Stimulated activated CD4-positive, alpha-beta T cell treated with anti-CD3 and anti-CD28 coated beads, Interleukin-12 subunit alpha, Interleukin-12 subunit beta, amount 100 ng/mL, for 24 hours (primary cell): ENCODE results near the gene OCA2.

Experiments used
- DNase-seq, 2 experiments: peaks; one replicate each; pipeline ENCODE4 v3.0.0-alpha.2; 2020; ENCODE audit warnings: low read depth in 2 of 2

Gene OCA2

DNA sequence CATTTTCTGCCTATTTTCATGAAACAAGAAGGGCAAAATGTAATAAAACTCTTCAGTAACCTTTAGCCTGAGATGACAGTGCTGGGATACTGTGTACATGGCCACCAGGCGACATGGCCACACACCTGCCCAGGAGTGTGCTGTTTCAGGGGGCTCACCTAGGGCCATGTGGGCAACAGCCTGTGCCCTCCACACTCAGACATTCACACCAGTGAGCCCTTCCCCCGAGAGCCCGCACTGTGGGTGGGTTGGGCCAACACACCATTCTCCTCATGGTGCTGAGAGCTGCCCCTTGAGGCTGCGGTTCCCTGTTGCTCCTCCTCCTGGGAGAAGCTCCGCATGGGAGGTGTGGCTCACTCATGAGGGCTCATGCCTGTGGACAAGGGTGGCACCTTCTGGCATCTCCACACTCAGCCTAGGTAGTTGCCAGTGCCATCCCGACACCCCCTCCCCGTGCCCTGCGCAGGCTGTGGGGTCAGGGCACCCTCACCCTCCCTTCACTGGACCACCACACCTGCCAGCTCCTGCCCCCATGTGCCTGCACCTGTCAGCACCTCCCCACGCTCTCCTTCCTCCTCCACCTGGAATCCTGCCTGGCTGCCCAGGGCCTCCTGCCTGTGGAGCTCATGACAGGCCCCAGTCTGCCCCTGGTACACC lies 19.7 kb downstream of the OCA2 start:
- no peak for DNase-seq

DNA sequence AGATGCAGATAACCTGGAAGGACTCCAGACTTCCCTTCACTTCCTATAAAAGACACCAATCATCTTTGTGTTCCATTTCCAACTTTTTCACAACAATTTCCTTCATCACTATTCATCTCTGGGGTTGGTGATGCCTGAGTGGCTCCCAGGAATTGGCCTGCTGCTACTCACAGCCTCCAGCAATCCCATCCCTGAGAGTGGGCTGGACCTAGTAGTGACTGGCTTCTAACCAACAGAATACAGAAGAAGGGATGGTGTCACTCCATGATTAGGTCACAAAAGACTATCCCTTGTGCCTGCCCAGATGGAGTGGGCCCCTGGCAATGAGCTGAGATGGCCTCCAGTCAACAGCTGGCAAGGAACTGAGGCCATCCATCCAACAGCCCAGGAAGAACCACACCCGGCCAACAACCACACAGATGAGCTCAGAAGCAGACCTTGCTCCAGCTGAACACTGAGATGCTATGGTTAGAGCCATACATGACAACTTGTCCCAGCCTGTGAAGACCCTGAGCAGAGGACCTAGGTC lies 20.9 kb downstream of the OCA2 start:
- no peak for DNase-seq

- DNase-seq = no peak
Measured at GRCh38 chr15:28075573-28075972, 23.5 kb downstream of the OCA2 start.

DNA sequence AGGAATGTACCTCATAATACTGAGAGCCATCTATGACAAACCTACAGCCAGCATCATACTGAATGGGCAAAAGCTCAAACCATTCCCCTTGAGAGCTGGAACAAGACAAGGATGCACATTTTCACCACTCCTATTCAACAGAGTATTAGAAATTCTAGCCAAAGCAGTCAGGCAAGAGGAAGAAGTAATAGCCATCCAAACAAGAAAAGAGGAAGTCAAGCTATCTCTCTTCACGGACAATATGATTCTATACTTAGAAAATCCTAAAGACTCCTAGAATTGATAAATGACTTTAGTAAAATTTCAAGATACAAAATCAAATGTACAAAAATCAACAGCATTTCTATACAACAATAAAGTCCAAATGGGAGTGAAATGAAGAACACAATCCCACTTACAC lies 30.2 kb downstream of the OCA2 start:
- no peak for DNase-seq

DNA sequence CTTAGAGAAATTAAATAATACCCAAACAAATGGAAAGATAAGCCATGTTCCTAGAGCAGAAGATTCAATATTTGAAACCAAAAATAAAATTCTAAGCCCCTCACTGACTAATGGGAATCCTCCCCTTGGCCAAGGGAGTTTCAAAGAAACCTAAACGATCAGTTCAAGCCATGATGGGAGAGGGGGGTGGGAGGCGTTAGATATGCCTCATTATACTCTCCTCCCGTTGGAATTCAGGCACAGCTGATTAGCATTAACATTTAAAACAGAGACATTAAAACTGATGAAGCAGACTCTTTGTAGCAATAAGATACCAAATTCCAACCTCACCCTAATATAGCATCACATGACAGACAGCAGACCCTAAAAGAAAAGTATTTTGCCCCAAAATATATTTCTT lies 32.9 kb downstream of the OCA2 start:
- no peak for DNase-seq

- no peak for DNase-seq
Measured at GRCh38 chr15:28060005-28060404, 39.1 kb downstream of the OCA2 start.

DNA sequence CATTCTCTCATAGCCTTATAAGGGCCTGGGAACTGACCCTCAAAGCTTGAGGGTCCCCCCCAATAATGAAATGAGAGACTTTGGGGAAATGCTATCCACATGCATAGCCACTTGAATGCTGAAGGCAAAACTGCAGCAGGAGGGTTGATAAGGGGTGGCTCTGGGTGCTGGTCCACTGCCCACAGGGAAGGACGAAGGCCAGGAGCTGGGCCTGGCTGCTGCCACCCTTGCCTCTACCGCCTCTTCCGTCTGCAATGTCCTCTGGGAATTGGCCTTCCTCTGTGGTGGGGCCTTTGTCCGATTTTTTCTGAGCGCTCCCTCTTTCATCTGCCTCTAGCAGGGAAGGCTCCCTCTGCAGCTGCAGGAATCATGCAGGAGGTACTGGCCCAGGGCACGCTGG lies 41.0 kb downstream of the OCA2 start:
- no peak for DNase-seq

- DNase-seq = no peak
Measured at GRCh38 chr15:28051955-28052633, 47.0 kb downstream of the OCA2 start.

DNA sequence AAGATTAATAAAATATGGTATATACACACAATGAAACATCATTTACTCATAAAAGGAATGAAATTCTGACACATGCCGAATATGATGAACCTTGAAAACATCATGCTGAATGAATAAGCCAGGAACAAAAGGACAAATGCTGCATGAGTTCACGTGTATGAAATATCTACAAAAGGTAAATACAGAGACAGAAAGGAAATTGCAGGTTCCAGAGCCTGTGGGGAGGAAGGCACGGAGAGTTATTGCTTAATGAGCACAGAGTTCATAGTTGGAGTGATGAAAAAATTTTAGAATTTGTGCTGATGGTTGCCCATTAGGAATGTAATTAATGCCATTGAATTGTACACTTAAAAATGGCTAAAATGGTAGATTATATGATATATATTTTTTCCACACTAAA lies 49.5 kb downstream of the OCA2 start:
- DNase-seq = no peak

DNA sequence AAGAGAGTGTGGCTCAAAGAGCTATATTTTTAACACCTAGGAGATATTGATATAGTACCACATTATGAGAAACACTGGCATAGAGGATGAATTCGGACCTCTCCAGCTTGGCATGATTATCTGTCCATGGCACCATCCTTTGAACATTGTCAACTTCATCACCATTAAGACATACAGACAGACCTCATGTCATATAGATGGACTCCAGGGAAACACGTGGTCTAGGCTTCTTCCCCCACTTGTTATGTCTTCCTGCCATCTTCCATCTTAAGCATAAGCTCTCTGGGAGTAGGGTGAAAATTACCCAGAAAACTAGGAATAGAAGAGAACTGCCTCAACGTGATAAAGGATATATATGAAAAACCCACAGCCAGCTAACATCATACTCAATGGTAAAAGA lies 51.8 kb downstream of the OCA2 start:
- no peak for DNase-seq

GRCh38 chr15:28044121-28044672 lies 54.9 kb downstream of the OCA2 start:
- no peak for DNase-seq

GRCh38 chr15:28043691-28044091 lies 55.4 kb downstream of the OCA2 start:
- DNase-seq = no peak

DNA sequence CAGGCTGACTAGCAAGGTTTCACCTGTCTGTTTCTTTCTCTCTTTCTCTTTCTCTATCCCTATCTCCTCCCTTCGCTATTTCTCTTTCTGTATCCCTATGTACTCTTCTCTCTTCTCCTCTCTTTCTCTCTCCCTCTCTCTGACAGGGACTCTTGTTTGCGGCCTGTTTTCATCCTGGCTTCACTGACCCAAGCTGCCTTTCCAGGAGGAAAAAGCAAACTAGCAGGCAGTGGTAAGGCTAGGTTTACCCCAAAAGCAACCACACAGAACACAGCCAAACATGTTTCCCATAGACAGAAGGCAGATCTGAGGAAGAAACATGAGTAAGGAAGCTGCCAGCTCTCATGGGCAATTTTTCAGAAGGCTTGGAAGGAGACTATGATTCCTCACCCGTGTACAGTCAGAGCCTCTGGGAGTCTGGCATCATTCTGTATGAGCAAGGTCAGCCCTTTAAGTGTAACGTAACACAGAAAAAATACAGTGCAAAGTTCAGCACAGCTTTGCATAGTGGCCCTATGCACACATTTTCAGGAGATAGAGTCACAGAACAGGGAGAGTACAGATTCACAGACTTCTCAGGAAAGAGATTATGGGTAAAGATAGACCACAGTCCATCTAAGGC lies 61.0 kb downstream of the OCA2 start:
- DNase-seq = no peak

DNA sequence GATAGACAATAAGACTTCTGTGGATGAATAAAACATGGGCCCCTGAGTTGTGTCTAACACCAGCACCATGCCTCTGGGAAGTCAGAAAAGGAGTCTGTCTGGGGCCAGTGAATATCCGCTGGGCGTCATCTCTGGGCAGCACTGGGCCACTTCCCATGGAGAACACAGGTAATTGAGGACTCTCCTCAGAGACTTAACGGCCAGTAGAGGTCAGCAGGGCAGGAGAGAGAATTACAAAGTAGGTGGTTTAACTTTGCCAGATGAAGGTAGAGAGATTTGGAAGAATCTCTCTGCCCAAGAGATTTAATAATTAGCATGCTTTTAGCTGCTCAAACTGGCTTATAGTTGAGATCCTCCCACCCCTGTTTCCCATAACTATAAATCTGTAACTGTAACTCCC lies 65.7 kb downstream of the OCA2 start:
- DNase-seq = no peak

DNA sequence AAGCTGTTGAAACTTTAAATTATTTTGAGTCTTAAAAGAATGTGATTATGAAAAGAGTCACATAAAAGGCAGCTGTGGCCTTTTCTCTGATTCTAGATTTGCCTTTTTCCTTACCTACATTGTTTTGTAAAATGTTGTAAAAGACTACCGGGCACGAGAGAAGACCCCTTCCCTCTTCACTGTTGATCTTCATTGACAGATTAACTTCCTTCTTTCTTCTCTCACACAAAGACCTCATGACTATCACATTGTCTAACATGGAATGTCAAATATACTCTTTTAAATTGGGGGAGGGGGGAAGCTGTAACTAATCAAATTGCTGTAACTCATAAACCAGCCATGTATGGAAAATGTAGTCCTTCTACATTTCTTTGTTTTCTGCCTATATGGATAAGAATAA lies 68.3 kb downstream of the OCA2 start:
- DNase-seq = no peak

GRCh38 chr15:28027714-28028076 lies 71.4 kb downstream of the OCA2 start:
- no peak for DNase-seq

GRCh38 chr15:28026764-28027713 lies 72.1 kb downstream of the OCA2 start:
- DNase-seq = no peak

DNA sequence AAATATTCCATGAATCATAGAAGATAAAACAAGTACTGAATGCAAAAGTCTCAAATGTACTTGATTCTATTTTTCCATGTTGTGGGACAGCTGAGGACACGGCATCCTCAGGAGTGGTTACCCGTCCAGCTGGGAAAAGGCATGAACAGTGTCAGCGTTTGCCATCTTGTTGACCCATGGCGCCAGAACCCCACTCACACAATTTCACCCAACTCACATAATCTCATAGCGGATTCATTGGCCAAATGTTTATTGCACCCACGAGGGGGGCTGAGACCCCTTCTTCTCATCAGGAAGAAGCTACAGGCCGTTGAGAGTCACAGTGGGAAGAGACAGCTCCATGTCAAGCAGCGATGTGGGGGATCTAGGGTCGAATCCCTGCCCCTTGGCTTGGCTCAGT lies 72.9 kb downstream of the OCA2 start:
- no peak for DNase-seq

DNA sequence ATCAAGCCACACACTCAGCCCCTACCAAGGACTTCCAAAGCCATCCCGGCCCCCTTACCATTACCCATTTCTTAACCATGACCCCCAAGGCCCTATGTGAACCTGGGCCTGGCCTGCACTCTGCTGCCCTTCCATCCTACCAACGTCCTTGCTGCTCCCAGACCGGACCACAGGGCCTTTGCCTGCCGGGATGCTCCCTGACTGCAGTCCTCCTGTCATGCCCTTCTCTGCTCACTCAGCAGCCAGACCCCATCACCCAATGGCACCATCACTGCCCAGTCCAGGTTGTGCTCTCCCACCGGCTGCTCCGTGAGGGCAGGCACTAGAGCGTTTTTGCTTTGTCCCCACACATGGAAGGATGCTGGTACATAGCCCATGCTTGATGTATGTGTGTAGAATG lies 73.7 kb downstream of the OCA2 start:
- DNase-seq = no peak

GRCh38 chr15:28024889-28025250 lies 74.2 kb downstream of the OCA2 start:
- DNase-seq = no peak

DNA sequence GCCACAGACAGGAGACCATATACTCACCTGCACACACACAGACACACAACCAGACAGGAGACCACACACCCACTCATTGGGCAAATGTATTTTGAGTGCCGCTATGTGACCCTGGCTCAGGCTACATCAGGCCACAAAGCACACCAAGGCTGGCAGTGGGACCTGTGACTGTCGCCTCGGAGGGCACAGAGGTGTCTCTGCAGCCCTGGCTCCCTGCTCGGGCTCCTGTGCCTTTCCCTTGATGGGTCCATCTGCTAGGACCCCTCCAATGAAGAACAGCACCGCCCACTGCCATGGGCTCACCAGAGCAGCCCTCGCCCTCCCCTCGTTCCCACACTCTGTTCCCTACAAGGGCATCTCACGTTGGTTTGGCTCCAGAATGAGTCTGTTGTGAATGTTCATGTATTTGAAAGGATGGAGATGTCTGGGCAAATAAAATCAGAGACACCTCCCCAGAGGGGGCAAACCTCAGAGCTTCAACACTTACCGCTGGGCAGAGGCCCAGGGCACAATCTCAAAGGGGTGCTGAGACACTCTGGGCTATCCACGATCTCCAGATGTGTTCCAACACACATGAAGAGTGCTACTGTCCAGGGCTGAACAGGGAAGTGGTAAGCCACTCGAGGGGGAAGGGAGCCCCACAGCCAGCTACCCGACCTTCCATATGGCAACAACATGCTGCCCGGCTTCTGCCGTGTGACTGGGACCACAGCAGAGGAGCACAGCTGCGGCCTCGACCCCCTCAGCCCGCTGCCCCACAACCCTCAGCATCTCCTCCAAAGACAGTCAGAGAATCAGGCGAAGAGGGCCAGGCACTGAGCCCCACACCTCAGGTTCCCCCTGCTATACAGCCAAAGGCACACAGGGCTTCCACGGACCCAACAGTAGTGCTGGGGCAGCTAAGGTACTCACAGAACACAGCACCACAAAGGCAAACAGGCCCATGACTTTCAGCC lies 74.9 kb downstream of the OCA2 start:
- no peak for DNase-seq
